Measurements from ENCODE around the gene DLL3. TPM values are rescaled to one million over a fixed set of nuclear protein-coding genes. Genes with fewer than 3 reads are reported as not detected.

Gene DLL3
- total RNA-seq, 1 donor from 2014 or later, result 2.9 TPM

DNA sequence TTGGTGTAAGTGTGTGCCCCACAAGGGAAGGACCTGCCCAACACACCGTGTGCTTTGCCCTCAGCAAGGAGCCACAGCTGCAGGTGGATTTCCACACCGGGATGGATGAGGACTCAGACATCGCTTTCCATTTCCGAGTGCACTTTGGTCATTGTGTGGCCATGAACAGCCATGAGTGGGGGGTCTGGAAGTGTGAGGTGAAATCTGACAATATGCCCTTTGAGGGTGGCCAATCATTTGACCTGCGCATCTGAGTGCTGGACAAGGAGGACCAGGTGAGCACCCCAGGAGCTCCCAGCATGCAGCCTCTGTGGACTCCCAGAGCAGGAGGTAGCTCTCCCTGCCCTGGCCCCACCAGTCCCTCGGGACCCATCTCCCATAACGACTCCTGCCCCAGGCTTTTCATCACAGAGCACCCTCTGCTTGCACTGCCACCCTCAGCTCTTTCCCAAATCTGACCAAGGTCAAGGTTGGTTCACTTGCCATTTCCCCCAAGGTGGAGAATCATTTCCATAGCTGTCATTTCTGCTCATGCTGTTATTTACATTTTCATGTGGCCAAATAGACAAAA is 54.4 kb downstream of the DLL3 start:
- DNase-seq (ENCODE audit: low read depth), result no peak
- TF ChIP-seq, protein P1, sequence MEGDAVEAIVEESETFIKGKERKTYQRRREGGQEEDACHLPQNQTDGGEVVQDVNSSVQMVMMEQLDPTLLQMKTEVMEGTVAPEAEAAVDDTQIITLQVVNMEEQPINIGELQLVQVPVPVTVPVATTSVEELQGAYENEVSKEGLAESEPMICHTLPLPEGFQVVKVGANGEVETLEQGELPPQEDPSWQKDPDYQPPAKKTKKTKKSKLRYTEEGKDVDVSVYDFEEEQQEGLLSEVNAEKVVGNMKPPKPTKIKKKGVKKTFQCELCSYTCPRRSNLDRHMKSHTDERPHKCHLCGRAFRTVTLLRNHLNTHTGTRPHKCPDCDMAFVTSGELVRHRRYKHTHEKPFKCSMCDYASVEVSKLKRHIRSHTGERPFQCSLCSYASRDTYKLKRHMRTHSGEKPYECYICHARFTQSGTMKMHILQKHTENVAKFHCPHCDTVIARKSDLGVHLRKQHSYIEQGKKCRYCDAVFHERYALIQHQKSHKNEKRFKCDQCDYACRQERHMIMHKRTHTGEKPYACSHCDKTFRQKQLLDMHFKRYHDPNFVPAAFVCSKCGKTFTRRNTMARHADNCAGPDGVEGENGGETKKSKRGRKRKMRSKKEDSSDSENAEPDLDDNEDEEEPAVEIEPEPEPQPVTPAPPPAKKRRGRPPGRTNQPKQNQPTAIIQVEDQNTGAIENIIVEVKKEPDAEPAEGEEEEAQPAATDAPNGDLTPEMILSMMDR (conservative IDR thresholded peaks at IDR 0.05; ENCODE audit: low read depth, low read length), result no peak
- no peak overlapping the region for H3K4me3 ChIP-seq (ENCODE audit: low read depth, low read length)

DNA sequence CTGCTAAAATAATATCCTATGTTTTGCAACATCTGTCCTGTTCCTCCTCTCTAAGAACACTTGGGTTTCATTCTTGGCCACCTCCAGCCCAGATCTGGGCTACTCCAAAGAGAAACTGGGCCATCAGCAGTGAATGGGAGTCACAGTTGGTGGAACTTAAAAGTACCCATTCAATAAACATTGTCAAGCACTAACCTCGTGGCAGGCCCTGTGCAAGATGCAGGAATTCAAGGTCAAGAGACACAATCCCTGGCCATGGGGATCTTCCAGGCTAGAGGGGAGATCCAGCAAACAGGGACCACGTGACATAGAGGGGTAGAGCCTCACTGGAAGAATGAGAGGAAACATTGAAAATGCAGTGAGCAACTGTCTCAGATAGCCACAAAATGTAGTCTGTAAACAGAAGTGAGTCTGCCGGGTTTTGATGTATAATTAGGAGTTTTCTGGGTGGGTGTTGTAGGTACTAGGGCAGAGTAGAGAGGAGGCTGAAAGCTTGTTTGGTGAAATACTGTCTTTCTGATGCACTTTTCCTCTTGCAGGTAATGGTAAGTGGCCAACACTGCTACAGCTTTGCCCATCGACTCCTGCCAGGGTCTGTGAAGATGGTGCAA is 56.1 kb downstream of the DLL3 start:
- TF ChIP-seq, protein P1 (conservative IDR thresholded peaks at IDR 0.05; ENCODE audit: low read depth, low read length), result no peak
- H3K4me3 ChIP-seq (ENCODE audit: low read depth, low read length), result no peak overlapping the region
- no peak for DNase-seq (ENCODE audit: low read depth)

DNA sequence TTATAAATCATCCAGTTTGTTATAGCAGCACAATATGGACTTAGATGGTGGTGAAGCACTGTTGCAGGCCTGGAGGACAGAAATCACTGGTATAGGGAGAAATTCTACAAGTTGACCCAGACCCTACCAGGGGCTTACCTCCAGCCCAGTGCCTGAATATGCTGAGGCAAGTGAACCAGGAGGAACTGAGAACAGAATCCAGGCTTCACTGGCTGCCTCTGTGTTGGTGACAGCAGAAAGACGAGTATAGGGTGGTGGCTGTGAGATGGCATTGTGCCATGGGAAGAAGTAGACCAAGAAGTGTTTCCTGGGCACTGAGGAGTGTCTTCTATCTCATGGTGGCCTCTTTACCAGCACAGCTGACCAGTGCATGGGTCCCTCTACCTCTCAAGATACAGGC is 57.1 kb downstream of the DLL3 start:
- TF ChIP-seq, protein P1 (conservative IDR thresholded peaks at IDR 0.05; ENCODE audit: low read depth, low read length), result no peak
- no peak for DNase-seq (ENCODE audit: low read depth)
- H3K4me3 ChIP-seq (ENCODE audit: low read depth, low read length), result no peak overlapping the region

Other genes starting within 250 kb of the DLL3 start
- gene IFNL2, start 230.6 kb upstream of the DLL3 start, total RNA-seq, result not detected in 2 replicates
- gene IFNL1, start 202.5 kb upstream of the DLL3 start, total RNA-seq, result not detected in 2 replicates
- 0.06 and 0.29 TPM in 2 replicates for gene LRFN1, start 178.1 kb upstream of the DLL3 start, total RNA-seq
- gene GMFG, start 162.9 kb upstream of the DLL3 start, total RNA-seq, result not detected in 2 replicates
- 60.0 and 65.6 TPM in 2 replicates for gene SAMD4B, start 156.5 kb upstream of the DLL3 start, total RNA-seq
- gene PAF1, start 107.8 kb upstream of the DLL3 start, total RNA-seq, result 63.4 and 72.6 TPM in 2 replicates
- gene MED29, start 107.6 kb upstream of the DLL3 start, total RNA-seq, result 20.9 and 34.9 TPM in 2 replicates
- 9.7 and 10.0 TPM in 2 replicates for gene ZFP36, start 92.1 kb upstream of the DLL3 start, total RNA-seq
- gene PLEKHG2, start 86.3 kb upstream of the DLL3 start, total RNA-seq, result 17.7 and 22.3 TPM in 2 replicates
- gene RPS16, start 63.0 kb upstream of the DLL3 start, total RNA-seq, result 2,362 and 2,974 TPM in 2 replicates
- 115 and 126 TPM in 2 replicates for gene SUPT5H, start 53.4 kb upstream of the DLL3 start, total RNA-seq
- 98.1 and 146 TPM in 2 replicates for gene TIMM50, start 18.1 kb upstream of the DLL3 start, total RNA-seq
- 0.17 TPM in 1 of 2 replicates, not detected in the other for gene SELENOV, start 16.2 kb downstream of the DLL3 start, total RNA-seq
- 1.8 and 2.0 TPM in 2 replicates for gene EID2B, start 33.9 kb downstream of the DLL3 start, total RNA-seq
- 12.3 and 20.8 TPM in 2 replicates for gene EID2, start 41.2 kb downstream of the DLL3 start, total RNA-seq
- gene LGALS13, start 103.6 kb downstream of the DLL3 start, total RNA-seq, result not detected in 2 replicates
- not detected in 2 replicates for gene LGALS16, start 157.0 kb downstream of the DLL3 start, total RNA-seq
- not detected in 2 replicates for gene LGALS14, start 205.5 kb downstream of the DLL3 start, total RNA-seq
- gene CLC, start 239.1 kb downstream of the DLL3 start, total RNA-seq, result not detected in 2 replicates

Data from epithelial cell of proximal tubule (primary cell).